GM20000 (cell line): ENCODE data around the gene MAPK9.

Source experiments
- DNase-seq: peaks from one replicate; pipeline ENCODE4 v3.0.0; 2012; ENCODE audit warnings: low spot score
- TF ChIP-seq, protein P1 (sequence below): IDR thresholded peaks from 2 replicates; pipeline ENCODE4 v1.5.1; 2012; ENCODE audit warnings: mild to moderate bottlenecking, control low read depth; ENCODE audit errors: extremely low read depth, missing control alignments

MAPK9 gene

DNA sequence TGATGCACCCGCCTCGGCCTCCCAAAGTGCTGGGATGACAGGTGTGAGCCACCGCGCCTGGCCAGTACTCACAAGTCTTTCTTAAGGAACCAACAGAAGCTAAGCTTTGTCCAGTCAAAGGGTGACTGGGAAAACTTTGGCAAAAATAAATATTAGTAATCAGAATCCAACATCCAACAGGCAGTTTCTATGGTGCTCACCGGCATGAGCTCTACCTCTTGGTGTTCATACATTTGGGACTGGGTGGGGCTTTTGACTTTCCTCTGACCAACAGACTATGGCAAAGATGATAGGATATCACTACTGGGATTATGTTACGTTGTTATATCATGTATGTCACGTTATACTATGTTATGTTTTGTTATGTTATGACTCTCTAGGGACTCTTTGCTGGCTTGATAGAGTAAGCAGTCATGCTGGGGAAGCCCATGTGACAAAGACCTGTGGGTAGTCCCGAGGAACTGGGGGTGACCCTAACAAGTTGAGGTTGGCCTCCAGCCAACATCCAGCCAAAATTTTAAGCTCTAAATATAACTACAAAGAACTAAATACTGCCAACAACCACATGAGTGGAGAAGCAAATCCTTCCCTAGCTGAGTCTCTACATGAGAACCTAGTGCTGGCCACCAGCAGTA lies 88.8 kb downstream of the MAPK9 start:
- TF ChIP-seq, protein P1, sequence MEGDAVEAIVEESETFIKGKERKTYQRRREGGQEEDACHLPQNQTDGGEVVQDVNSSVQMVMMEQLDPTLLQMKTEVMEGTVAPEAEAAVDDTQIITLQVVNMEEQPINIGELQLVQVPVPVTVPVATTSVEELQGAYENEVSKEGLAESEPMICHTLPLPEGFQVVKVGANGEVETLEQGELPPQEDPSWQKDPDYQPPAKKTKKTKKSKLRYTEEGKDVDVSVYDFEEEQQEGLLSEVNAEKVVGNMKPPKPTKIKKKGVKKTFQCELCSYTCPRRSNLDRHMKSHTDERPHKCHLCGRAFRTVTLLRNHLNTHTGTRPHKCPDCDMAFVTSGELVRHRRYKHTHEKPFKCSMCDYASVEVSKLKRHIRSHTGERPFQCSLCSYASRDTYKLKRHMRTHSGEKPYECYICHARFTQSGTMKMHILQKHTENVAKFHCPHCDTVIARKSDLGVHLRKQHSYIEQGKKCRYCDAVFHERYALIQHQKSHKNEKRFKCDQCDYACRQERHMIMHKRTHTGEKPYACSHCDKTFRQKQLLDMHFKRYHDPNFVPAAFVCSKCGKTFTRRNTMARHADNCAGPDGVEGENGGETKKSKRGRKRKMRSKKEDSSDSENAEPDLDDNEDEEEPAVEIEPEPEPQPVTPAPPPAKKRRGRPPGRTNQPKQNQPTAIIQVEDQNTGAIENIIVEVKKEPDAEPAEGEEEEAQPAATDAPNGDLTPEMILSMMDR: no peak
- no peak for DNase-seq

DNA sequence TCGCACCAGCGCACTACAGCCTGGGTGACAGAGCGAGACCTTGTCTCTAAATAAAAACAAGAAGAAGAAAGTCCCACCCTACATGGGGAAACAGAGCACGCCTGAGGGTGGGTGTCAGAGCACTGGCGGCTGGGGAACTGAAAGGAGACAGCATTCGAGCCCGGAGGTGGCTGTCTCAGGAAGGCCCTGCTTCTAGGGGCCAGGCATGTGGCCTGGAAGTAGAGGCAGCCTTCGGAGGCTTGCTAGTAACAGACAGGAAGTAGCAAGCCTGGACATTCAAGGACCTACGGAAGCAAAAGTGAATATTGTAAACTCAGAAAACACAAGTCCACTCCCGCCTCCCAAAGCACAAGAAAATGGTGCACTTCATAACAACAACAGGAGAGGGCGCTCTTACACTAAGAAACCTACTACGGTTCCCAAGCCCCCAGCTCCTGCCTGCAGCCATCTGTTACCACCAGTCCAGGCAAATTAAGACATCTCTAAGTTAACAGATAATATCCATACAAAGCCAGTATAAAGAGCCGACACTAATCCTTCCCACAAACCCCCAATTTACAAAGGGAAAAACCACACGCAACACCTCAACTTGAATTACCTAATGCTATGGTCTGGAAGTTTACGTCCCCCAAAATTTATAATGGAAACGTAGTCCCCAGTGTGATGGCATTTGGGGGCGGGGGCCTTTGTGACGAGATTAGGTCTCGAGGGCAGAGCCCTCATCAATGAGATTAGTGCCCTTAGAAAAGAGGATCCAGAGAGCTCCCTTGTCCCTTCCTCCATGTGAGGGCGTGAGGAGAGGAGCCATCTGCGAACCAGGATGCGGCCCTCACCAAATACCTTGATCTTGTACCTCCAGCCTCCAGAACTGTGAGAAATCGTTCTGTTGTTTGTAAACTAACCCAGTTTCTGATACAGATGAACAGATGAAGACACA lies 90.6 kb downstream of the MAPK9 start:
- TF ChIP-seq, protein P1: no peak
- no peak for DNase-seq

DNA sequence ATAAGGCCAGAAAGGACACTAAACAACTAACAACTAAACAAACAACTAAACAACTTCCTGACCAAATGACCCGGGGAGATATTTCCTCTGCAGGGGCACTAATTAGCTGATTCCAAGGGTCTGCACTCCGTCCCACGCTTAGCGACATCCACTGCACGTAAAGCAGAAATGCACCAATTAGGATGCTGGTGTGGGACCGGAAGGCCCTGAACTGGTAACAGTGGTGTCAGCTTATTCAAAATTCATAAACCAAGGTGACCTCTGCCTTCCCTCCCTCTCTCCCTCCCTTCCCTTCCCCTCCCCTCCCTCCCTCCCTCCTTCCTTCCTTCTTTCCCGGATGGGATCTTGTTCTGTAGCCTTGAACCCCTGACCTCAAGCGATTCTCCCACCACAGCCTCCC lies 92.5 kb downstream of the MAPK9 start:
- TF ChIP-seq, protein P1: no peak
- no peak for DNase-seq

DNA sequence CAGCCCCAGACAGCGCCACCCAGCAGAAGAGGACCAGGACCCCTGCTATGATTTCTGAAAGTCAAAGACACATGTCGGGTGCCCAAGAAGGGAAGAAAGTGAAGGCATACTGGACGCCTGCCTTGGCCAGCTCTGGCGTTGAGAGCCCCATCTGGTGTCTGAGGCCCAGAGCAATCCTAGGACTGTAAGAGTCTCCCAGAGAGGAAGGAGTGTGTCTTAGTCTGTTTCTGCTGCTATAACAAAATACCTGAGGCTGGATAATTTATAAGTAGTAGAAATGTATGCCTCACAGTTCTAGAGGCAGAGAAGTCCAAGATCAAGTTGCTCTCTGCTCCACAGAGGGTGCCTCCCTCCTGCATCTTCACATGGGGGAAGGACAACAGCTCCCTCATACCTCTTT lies 93.7 kb downstream of the MAPK9 start:
- no peak for DNase-seq
- TF ChIP-seq, protein P1: no peak

DNA sequence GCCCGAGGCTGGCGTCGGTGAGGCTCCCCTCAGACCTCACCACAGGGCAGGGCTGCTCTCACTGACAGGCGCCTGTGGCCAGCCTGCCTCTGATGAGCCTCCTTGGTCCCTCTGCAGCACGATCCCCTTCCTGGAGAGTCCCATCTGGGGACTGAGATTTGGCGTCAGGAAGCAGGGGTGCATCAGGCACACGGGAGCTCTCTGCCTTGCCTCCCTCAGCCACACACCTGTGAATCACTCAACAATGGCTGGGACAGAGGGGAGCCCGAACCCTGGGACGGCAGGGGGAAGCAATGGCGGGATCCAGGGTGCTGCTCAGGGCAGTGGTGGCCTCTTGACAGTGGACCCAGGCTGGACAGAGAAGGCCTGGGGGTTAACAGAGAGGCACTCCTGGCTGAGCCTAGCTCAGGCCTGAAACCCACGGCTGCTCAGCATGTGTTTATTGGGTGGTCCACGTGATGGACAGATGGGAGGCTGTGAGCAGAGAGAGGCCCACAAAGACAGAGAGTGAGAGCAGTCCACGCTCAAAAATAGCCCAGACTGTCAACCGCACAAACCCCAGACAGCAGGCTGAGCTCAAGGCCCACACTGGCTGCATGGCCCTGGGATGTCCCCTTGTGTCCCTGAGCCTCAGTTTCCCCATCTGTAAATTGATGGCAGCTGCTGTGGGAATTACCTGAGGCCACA lies 94.7 kb downstream of the MAPK9 start:
- TF ChIP-seq, protein P1: no peak
- no peak for DNase-seq

DNA sequence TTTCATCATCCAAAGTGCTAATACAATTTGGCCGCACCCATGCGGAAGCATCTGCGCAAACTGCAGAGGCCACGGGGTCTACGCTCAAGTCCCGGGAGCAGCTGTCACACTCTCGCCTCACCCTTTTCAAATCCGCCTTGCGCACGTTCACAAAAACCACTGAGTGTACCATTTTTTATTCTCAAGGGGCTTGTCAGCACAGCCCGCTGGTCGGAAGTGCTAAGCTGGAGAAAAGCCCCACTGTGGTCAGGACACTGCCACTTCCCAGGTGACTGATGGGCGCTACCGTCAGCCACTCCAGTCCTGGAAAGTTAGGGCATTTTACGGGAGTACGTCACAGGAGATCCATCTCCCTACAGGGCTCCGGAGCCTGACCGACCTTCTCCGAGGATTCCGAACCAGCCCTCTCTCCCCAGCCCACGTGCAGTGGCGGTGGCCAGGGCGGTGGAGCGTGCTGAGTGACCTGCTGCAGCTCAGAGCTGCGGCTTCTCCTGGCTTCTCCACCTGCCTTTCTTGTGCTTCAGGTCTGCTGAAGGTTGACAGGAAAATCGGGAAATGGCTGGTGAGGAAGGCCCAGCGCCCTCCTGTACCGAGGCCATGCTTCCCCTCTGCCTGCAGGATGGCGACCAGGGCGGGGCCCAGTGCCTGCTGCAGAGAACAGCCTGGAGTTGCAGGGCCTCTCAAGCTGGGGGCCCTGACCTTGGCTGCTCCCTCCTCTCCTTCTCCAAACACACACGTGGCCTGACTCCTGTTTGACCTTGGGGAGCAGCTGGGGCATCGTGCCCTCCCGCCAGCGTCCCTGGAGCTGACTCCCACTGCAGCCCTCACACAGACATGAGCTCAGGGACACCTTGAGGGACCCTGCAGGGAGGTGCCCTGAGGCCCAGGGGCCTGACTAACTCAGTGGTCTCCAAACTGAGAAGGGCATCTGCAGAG lies 97.2 kb downstream of the MAPK9 start:
- no peak for DNase-seq
- TF ChIP-seq, protein P1: no peak
